NT2/D1 (cell line): ENCODE results near the gene ST3GAL4.
A peak's percentile ranks its signal among the peaks of the same experiment; 100 is the strongest.
"Not testable (repeated sequence)": the region's sequence is repeated elsewhere in the genome, so short reads cannot be mapped to it uniquely, and the experiment has no call there.

ENCODE experiments used
- DNase-seq: peaks from one replicate; pipeline ENCODE4 v3.0.0-alpha.2; 2011; ENCODE audit warnings: low read depth, low spot score
- H3K27me3 ChIP-seq: 2 replicates; pipeline ENCODE4 v1.6.0; 2011; ENCODE audit warnings: mild to moderate bottlenecking; ENCODE audit not compliant: insufficient read length, insufficient read depth
- H3K36me3 ChIP-seq: 2 replicates; pipeline ENCODE4 v1.6.1; 2011; ENCODE audit warnings: mild to moderate bottlenecking, low read length, mixed read lengths; ENCODE audit not compliant: insufficient read depth, insufficient read length
- H3K4me1 ChIP-seq: 2 replicates; pipeline ENCODE4 v1.5.1; 2011; ENCODE audit not compliant: insufficient read depth, insufficient read length
- H3K4me3 ChIP-seq: 2 replicates; pipeline ENCODE4 v1.5.1; 2011; ENCODE audit warnings: low read depth; ENCODE audit not compliant: insufficient read length
- H3K9ac ChIP-seq: 2 replicates; pipeline ENCODE4 v1.6.0; 2011; ENCODE audit warnings: low read depth; ENCODE audit not compliant: insufficient read length
- H3K9me3 ChIP-seq: 2 replicates; pipeline ENCODE4 v1.5.1; 2011; ENCODE audit warnings: mild to moderate bottlenecking, low read length; ENCODE audit not compliant: insufficient read depth
- SUZ12 ChIP-seq: IDR thresholded peaks from 2 replicates; pipeline ENCODE4 v1.6.1; 2011; ENCODE audit not compliant: insufficient read length, insufficient read depth; ENCODE audit errors: extremely low read depth
- YY1 ChIP-seq: IDR thresholded peaks from 2 replicates; pipeline ENCODE4 v1.6.1; 2011; ENCODE audit not compliant: insufficient read length, insufficient read depth
- ZNF274 ChIP-seq: IDR thresholded peaks from 2 replicates; pipeline ENCODE4 v1.6.1; 2011; ENCODE audit warnings: mild to moderate bottlenecking, low read depth, low read length

Gene ST3GAL4

GRCh38 chr11:126355324-126355925, at the start of gene ST3GAL4:
Gene ST3GAL4 (plus strand): TSS chr11:126355686. CDS start chr11:126406156, 50,470 bp downstream.
- H3K27me3 ChIP-seq: no peaks in the 10 kb centered on the region
- H3K9ac ChIP-seq: peak within 1 kb of the TSS; percentile 95
- DNase-seq: peak; percentile 62
- no peaks in the 10 kb centered on the region for H3K9me3 ChIP-seq
- H3K4me1 ChIP-seq: peaks cover 8% of the 10 kb centered on the region
- H3K36me3 ChIP-seq: peaks cover 26% of the 10 kb centered on the region
- H3K4me3 ChIP-seq: peak within 1 kb of the TSS; percentile 91
- no peak for TF ChIP-seq SUZ12

GRCh38 chr11:126305699-126306098, 49.8 kb upstream of the ST3GAL4 start:
- Histone ChIP-seq H3K4me3 (no peak overlapping the region), H3K9me3 (no peaks in the 10 kb centered on the region), H3K4me1 (no peaks in the 10 kb centered on the region), H3K27me3 (no peaks in the 10 kb centered on the region), H3K36me3 (peaks cover 9% of the 10 kb centered on the region), H3K9ac (no peak overlapping the region)
- TF ChIP-seq SUZ12 (no peak), YY1 (no peak), ZNF274 (no peak)
- no peak for DNase-seq

- Histone ChIP-seq H3K27me3 (no peaks in the 10 kb centered on the region), H3K4me1 (no peaks in the 10 kb centered on the region), H3K9me3 (no peaks in the 10 kb centered on the region), H3K9ac (no peak overlapping the region), H3K36me3 (peaks cover 11% of the 10 kb centered on the region), H3K4me3 (no peak overlapping the region)
- TF ChIP-seq SUZ12 (no peak), YY1 (no peak), ZNF274 (no peak)
- DNase-seq: peak; percentile 28
Observed at GRCh38 chr11:126307706-126308105, 47.8 kb upstream of the ST3GAL4 start.

- Histone ChIP-seq H3K27me3 (no peaks in the 10 kb centered on the region), H3K4me3 (no peak overlapping the region), H3K4me1 (no peaks in the 10 kb centered on the region), H3K9me3 (no peaks in the 10 kb centered on the region), H3K36me3 (peaks cover 11% of the 10 kb centered on the region), H3K9ac (no peak overlapping the region)
- no peak for DNase-seq
- TF ChIP-seq ZNF274 (no peak), YY1 (no peak), SUZ12 (no peak)
Observed at GRCh38 chr11:126308271-126308671, 47.2 kb upstream of the ST3GAL4 start.

GRCh38 chr11:126308771-126309170, 46.7 kb upstream of the ST3GAL4 start:
- not testable (repeated sequence) for H3K9me3 ChIP-seq, H3K9ac ChIP-seq, DNase-seq, H3K4me1 ChIP-seq, H3K4me3 ChIP-seq, H3K27me3 ChIP-seq
- H3K36me3 ChIP-seq: peaks cover 12% of the 10 kb centered on the region

GRCh38 chr11:126310200-126310991, 45.1 kb upstream of the ST3GAL4 start:
- TF ChIP-seq SUZ12: no peak
- no peak for TF ChIP-seq ZNF274
- TF ChIP-seq YY1: no peak
- Histone ChIP-seq H3K9me3 (no peaks in the 10 kb centered on the region), H3K36me3 (peaks cover 15% of the 10 kb centered on the region), H3K27me3 (no peaks in the 10 kb centered on the region), H3K4me1 (no peaks in the 10 kb centered on the region), H3K4me3 (no peak overlapping the region), H3K9ac (no peak overlapping the region)
- DNase-seq: peak; percentile 48

GRCh38 chr11:126310992-126311310, 44.5 kb upstream of the ST3GAL4 start:
- H3K4me1 ChIP-seq: no peaks in the 10 kb centered on the region
- H3K36me3 ChIP-seq: peaks cover 15% of the 10 kb centered on the region
- no peak overlapping the region for H3K4me3 ChIP-seq

More at GRCh38 chr11:126310992-126311310, 44.5 kb upstream of the ST3GAL4 start:
- no peaks in the 10 kb centered on the region for H3K9me3 ChIP-seq
- no peak overlapping the region for H3K9ac ChIP-seq
- no peaks in the 10 kb centered on the region for H3K27me3 ChIP-seq
- DNase-seq: no peak
- TF ChIP-seq ZNF274 (no peak), YY1 (no peak), SUZ12 (no peak)
